Measurements from ENCODE around the gene SUSD1. TPM values are rescaled to one million over a fixed set of nuclear protein-coding genes. Genes with fewer than 3 reads are reported as not detected.

The SUSD1 gene
- total RNA-seq, 1 experiment from 2014 or later: 7.9 TPM

DNA sequence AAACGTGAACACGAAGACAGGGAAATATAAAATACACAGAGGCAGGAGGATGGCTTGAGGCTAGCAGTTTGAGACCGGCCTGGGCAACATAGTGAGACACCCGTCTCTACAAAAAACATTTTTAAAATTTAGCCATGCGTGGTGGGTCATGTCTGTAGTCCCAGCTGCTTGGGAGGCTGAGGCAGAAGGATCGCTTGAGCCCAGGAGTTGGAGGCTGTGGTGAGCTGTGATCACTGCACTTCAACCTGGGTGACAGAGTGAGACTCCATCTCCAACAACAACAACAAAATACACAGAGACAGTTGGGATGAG lies 55.1 kb downstream of the SUSD1 start:
- Histone ChIP-seq H3K9me3 (ENCODE audit: control insufficient read depth in 1 of 2, insufficient read depth in 1 of 2, low read depth in 1 of 2, low read length in 2 of 2) (no peaks in the 10 kb centered on the region), H2AFZ (ENCODE audit: low read depth, low read length, poor library complexity, severe bottlenecking) (no peak overlapping the region), H3K27ac (ENCODE audit: low read depth, low read length) (peak overlapping the region; percentile 70), H3K9me2 (ENCODE audit: insufficient read depth) (no peaks in the 10 kb centered on the region), H3K4me3 (replicated peaks in 1 of 2; ENCODE audit: low read depth in 1 of 2, low read length in 2 of 2) (no peak overlapping the region), H3K4me2 (ENCODE audit: low read length) (peak overlapping the region; percentile 74), H3K9ac (ENCODE audit: low read length) (peak overlapping the region; percentile 14; the same call in 1 of the 2 replicates), H3K4me1 (ENCODE audit: control insufficient read depth in 1 of 2, insufficient read depth in 2 of 2, low read length in 2 of 2) (peaks cover 31 to 34% of the 10 kb centered on the region in 2 experiments), H3K36me3 (ENCODE audit: control insufficient read depth in 1 of 2, insufficient read depth in 2 of 2, low read length in 2 of 2) (no peaks in the 10 kb centered on the region), H3K79me2 (ENCODE audit: insufficient read depth, low read length) (no peaks in the 10 kb centered on the region), H3K27me3 (ENCODE audit: insufficient read depth, low read length) (no peaks in the 10 kb centered on the region), H4K20me1 (ENCODE audit: insufficient read depth) (no peaks in the 10 kb centered on the region)
- TF ChIP-seq EZH2phosphoT487 (IDR thresholded peaks at IDR 0.05; ENCODE audit: borderline replicate concordance) (no peak), CEBPB (IDR thresholded peaks at IDR 0.05; ENCODE audit: low read depth) (no peak), ZNF274 (IDR thresholded peaks at IDR 0.05; ENCODE audit: low read depth, low read length) (no peak), SRF (IDR thresholded peaks at IDR 0.05; ENCODE audit: low read depth) (no peak), SIN3A (IDR thresholded peaks at IDR 0.05; ENCODE audit: low read depth) (no peak), SP1 (IDR thresholded peaks at IDR 0.05; ENCODE audit: low read depth) (no peak), POLR2A (IDR thresholded peaks at IDR 0.05; ENCODE audit: borderline replicate concordance, extremely low read depth, insufficient read depth, insufficient read length) (no peak), JUND (IDR thresholded peaks at IDR 0.05) (no peak), EZH2 (IDR thresholded peaks at IDR 0.05) (no peak), YY1 (IDR thresholded peaks at IDR 0.05; ENCODE audit: extremely low read depth, insufficient replicate concordance, low read depth, low read length) (no peak), EGR1 (IDR thresholded peaks at IDR 0.05; ENCODE audit: low read depth) (no peak), POLR2AphosphoS5 (IDR thresholded peaks at IDR 0.05; ENCODE audit: low read depth, low read length) (no peak), FOSL1 (IDR thresholded peaks at IDR 0.05; ENCODE audit: low read depth) (no peak)
- TF ChIP-seq, protein P1, sequence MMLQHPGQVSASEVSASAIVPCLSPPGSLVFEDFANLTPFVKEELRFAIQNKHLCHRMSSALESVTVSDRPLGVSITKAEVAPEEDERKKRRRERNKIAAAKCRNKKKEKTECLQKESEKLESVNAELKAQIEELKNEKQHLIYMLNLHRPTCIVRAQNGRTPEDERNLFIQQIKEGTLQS (IDR thresholded peaks at IDR 0.05): no peak
- TF ChIP-seq, protein P2, sequence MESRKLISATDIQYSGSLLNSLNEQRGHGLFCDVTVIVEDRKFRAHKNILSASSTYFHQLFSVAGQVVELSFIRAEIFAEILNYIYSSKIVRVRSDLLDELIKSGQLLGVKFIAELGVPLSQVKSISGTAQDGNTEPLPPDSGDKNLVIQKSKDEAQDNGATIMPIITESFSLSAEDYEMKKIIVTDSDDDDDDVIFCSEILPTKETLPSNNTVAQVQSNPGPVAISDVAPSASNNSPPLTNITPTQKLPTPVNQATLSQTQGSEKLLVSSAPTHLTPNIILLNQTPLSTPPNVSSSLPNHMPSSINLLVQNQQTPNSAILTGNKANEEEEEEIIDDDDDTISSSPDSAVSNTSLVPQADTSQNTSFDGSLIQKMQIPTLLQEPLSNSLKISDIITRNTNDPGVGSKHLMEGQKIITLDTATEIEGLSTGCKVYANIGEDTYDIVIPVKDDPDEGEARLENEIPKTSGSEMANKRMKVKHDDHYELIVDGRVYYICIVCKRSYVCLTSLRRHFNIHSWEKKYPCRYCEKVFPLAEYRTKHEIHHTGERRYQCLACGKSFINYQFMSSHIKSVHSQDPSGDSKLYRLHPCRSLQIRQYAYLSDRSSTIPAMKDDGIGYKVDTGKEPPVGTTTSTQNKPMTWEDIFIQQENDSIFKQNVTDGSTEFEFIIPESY (IDR thresholded peaks at IDR 0.05; ENCODE audit: extremely low read depth, insufficient replicate concordance, low read length): no peak
- TF ChIP-seq, protein P3, sequence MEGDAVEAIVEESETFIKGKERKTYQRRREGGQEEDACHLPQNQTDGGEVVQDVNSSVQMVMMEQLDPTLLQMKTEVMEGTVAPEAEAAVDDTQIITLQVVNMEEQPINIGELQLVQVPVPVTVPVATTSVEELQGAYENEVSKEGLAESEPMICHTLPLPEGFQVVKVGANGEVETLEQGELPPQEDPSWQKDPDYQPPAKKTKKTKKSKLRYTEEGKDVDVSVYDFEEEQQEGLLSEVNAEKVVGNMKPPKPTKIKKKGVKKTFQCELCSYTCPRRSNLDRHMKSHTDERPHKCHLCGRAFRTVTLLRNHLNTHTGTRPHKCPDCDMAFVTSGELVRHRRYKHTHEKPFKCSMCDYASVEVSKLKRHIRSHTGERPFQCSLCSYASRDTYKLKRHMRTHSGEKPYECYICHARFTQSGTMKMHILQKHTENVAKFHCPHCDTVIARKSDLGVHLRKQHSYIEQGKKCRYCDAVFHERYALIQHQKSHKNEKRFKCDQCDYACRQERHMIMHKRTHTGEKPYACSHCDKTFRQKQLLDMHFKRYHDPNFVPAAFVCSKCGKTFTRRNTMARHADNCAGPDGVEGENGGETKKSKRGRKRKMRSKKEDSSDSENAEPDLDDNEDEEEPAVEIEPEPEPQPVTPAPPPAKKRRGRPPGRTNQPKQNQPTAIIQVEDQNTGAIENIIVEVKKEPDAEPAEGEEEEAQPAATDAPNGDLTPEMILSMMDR (IDR thresholded peaks at IDR 0.05 in 2 of 3, conservative IDR thresholded peaks at IDR 0.05 in 1 of 3; ENCODE audit: borderline replicate concordance in 1 of 3, insufficient read depth in 1 of 3, low read depth in 2 of 3, low read length in 2 of 3): no peak
- TF ChIP-seq, protein P4, sequence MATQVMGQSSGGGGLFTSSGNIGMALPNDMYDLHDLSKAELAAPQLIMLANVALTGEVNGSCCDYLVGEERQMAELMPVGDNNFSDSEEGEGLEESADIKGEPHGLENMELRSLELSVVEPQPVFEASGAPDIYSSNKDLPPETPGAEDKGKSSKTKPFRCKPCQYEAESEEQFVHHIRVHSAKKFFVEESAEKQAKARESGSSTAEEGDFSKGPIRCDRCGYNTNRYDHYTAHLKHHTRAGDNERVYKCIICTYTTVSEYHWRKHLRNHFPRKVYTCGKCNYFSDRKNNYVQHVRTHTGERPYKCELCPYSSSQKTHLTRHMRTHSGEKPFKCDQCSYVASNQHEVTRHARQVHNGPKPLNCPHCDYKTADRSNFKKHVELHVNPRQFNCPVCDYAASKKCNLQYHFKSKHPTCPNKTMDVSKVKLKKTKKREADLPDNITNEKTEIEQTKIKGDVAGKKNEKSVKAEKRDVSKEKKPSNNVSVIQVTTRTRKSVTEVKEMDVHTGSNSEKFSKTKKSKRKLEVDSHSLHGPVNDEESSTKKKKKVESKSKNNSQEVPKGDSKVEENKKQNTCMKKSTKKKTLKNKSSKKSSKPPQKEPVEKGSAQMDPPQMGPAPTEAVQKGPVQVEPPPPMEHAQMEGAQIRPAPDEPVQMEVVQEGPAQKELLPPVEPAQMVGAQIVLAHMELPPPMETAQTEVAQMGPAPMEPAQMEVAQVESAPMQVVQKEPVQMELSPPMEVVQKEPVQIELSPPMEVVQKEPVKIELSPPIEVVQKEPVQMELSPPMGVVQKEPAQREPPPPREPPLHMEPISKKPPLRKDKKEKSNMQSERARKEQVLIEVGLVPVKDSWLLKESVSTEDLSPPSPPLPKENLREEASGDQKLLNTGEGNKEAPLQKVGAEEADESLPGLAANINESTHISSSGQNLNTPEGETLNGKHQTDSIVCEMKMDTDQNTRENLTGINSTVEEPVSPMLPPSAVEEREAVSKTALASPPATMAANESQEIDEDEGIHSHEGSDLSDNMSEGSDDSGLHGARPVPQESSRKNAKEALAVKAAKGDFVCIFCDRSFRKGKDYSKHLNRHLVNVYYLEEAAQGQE (IDR thresholded peaks at IDR 0.05; ENCODE audit: low read depth): no peak
- peak; percentile 12 for ATAC-seq
- DNase-seq (ENCODE audit: low read depth, low spot score): no peak
- CTCF ChIA-PET: interaction anchor here (0.9 to 1.4 kb wide), 3 partner anchors 10 to 588 kb away, joined by 3 to 6 read pairs (median 4); partner anchors contain the start of gene PTBP3
- no TSS peak for BruUV-seq (replicated peaks)
- intact Hi-C loops (cut with micrococcal nuclease): no loop called here
- RAD21 ChIA-PET (ENCODE audit: low non-redundant PET in 1 of 2, low total read pairs in 2 of 2, uncharacterized antibody in 2 of 2, unreplicated experiment in 2 of 2): no interaction called here
- POLR2A ChIA-PET: interaction anchor here (0.5 to 1.5 kb wide), 3 partner anchors 258 to 598 kb away, joined by 3 to 5 read pairs (median 5); partner anchors contain the start of genes HSDL2 and INIP

Data from HCT116 (cell line).